HG03039 (cell line): ENCODE results near the gene DUSP22.

Experiments
- ATAC-seq: cut with Tn5 transposase; IDR thresholded peaks from one replicate; pipeline ENCODE4 v1.9.1; 2021; ENCODE audit warnings: mild to moderate bottlenecking, moderate library complexity; ENCODE audit not compliant: unreplicated experiment

DUSP22 gene

DNA sequence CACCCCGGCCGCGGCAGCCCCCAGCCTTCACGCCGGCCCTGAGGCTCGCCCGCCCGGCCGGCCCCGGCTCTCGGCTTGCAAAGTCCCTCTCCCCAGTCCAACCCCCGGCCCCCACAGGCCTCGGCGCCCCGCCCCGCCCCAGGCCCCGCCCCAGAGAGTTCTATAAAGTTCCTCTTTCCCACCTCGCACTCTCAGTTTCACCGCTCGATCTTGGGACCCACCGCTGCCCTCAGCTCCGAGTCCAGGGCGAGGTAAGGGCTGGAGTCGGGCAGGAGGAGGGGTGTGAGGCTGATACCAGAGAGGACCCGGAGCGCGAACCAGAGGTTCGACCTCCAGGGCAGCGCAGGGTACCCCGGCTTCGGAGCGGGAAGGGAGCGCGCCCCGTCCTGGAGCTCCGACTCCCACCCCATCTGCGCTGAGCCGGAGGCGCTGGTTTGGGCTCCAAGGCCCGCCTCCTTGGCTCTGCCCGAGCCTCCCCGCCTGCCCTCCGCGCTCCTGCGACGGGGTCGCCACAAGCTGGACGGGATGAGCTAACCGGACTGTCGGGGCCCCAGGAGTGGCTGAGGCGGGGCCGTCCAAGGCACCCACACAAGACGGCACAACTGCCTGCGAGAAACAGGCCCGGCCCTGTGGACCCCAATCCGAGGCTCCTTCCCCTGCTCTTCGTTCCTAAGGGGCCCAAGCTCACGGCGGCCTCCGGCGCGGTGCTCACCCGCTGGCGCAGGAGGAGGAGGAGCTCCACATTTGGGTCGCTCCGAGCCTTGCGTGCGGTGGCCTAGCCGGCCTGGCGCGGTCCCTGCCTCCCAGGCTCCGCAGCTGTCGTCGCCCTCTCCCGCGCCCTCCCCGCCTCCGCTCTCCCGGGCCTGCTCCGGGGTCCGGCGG is 99.5 kb downstream of the DUSP22 start, which contains the start of gene IRF4:
Gene IRF4 (plus strand): TSS at position 194 of the 882 bp plus-strand sequence. CDS start 1,401 bp downstream, outside the sequence.
- peak; percentile 45 for ATAC-seq

DNA sequence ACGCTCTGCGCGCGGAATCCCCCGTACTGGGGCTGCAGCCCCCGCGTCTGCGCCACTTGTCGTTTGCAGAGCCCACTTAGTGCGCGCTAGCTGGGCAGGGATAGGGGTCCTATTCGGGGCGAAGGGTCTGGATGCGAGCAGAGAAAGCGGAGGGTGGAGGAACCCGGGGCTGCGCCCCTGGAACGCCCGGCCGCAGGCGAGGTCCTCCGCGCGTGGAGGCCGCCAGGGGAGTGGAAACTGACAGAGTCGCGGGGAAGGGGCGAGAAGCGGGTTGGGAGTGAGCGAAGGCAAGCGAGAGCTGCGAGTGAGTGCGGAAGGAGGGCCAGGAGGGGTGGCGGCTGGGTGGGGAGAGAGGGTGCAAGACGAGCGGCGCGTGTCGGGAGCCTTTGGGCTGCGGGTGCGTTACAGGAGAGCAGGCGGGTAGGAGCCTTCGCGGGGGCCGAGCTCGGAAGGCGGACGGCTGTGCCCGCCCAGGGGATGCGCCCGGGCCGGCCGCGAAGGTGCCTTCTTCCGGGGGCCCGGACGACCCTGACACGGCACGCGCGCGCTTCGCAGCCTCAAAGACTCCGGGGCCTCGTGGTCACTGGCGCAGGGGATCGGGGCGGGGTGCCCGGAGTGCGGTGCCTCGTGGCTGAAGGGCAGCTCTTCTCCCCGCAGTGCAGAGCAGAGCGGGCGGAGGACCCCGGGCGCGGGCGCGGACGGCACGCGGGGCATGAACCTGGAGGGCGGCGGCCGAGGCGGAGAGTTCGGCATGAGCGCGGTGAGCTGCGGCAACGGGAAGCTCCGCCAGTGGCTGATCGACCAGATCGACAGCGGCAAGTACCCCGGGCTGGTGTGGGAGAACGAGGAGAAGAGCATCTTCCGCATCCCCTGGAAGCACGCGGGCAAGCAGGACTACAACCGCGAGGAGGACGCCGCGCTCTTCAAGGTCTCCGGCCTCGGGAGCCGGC is 100.4 kb downstream of the DUSP22 start:
- ATAC-seq, result no peak

DNA sequence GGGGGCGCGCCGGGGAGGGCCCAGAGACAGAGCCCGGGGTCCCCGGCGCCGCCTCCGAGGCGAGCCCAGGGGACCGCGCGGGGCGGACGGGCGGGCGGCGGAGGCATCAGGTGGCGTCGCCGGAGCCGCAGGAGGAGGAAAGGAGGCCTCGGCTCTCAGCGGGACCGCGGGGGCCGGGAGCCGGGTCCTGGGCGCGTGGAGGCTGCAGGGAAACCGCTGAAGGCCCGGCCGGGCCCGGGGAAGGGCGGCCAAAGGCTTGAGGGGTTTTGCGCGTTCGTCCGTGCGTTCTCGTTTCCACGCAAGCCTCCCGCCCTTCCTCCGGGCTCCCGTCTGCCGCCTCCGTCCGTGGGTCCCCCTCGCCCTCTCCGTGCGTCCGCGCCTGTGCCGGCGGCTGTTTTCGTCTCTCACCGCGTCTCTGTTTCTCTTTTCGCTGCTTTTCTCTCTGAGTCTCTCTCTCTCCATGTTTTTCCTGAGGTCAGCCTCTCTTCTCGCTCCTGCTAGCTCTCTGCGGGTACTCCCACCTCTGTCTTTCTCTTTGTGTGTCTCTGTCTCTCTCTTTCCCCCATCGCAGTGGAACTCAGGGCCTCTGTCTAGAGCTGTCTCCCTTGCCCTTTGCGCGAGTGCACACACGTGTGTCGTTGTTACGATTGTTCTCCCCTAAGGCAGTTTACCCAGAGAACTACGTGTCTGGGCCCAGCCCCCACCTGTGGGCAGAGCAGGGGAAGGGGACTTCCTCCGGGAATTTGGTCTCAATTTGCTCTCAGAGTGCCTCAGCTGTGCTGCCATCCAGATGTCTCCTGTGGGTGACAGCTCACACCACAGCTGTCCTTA is 101.3 kb downstream of the DUSP22 start:
- no peak for ATAC-seq

DNA sequence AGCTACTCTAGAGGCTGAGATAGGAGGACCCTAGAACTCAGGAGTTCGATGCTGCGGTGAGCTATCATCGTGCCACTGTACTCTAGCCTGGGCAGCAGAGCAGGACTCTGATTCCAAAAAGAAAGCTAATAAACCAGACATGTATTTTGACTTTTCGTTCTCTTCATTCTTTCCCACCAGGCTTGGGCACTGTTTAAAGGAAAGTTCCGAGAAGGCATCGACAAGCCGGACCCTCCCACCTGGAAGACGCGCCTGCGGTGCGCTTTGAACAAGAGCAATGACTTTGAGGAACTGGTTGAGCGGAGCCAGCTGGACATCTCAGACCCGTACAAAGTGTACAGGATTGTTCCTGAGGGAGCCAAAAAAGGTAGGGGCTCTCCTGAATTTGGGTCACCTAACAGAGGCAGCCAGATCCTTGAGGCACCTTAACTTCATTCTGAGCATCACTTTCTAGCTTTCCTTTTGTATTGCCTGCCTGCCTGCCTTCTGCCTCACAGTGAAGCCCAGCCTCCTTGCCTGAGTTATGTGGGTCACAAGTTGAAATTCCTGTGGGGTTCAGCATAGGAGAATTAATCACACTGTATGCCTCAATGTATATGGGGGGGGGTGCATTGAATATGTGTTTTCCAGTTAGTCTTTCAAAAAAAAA is 102.5 kb downstream of the DUSP22 start:
- no peak for ATAC-seq

DNA sequence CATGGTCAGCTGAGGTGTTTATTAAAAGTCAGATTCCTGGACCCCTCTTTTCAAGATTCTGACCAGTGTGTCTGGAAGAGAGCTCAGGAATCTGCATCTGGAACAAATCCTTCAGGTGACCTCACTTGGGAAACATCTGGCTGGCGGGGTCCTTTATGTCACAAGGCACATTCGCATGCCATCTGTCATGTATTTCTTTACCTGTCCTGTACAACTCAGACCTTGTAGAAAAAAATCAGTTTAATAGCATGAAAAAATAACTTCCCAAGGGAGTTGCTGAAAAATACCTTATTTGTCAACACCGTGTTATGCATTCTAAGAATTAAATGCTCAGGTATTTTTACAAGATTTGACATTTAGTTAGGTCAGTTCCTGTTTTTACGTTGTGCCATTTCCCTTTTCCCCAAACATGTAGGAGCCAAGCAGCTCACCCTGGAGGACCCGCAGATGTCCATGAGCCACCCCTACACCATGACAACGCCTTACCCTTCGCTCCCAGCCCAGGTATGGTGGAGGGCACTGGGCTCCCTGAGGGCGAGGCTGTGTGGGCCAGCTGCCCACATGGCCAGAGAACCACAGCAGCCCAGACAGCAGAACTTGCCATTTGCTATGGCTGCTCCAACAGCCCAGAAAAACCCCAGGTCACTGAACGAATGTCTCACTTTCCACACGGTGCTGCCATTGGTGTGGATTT is 103.3 kb downstream of the DUSP22 start:
- no peak for ATAC-seq

DNA sequence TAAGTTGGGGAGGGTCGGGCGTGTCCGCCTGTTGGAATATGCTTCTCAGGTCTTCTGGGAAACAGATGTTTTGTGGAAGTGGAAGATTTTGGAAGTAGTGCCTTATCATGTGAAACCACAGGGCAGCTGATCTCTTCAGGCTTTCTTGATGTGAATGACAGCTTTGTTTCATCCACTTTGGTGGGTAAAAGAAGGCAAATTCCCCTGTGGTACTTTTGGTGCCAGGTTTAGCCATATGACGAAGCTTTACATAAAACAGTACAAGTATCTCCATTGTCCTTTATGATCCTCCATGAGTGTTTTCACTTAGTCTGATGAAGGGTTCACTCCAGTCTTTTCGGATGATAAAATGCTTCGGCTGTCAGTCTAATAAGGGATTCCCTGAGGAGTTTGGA is 103.8 kb downstream of the DUSP22 start:
- no peak for ATAC-seq

DNA sequence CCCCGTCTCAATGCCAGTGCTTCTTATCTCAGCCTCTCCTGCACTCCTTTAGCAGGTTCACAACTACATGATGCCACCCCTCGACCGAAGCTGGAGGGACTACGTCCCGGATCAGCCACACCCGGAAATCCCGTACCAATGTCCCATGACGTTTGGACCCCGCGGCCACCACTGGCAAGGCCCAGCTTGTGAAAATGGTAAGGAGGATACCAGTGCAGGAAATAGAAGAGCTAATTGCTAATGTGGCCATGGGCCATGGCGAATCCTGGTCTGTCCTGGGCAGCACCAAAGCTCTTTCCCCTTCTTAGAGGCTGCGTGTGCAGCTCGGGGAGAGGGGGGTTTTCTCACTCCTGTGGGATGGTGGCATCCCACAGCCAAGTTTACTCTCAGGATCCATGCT is 104.8 kb downstream of the DUSP22 start:
- no peak for ATAC-seq

DNA sequence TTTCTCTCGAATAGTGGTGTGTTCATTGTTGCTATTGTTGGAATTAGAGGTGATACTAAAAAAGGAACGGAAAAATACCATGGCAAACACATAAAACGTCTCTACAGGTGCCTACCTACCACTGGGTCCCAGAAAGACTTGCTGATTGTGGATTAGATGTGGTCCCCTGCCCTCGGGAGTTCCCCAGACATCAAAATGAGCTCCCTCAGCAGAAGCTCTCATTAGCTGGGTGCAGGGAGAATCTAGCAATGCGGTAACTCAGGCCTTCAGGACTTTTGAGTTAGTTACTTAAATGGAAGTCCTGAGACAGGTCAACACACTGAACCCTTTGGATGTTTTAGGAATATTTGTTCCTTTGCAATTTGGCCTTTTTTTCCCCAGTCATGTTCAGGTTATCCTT is 105.3 kb downstream of the DUSP22 start:
- ATAC-seq, result no peak

DNA sequence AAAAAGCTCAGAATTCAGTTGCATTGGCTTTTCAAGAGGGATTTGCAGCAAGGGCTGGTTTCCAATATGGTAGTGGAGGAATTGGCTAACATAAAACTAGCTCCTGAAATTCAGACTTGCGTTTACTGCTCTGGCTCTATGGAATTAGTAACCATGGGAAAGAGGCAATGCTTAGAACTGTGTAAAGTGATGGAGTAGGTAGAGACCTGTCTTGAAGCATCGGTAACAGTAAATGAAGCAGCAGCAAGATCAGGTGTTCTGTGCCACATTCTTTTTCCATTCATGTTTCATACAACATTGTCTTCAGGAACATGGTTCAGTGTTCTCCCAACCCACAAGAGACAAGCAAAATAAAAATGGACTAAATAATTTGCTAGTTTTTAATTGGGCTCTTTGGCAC is 105.8 kb downstream of the DUSP22 start:
- no peak for ATAC-seq

DNA sequence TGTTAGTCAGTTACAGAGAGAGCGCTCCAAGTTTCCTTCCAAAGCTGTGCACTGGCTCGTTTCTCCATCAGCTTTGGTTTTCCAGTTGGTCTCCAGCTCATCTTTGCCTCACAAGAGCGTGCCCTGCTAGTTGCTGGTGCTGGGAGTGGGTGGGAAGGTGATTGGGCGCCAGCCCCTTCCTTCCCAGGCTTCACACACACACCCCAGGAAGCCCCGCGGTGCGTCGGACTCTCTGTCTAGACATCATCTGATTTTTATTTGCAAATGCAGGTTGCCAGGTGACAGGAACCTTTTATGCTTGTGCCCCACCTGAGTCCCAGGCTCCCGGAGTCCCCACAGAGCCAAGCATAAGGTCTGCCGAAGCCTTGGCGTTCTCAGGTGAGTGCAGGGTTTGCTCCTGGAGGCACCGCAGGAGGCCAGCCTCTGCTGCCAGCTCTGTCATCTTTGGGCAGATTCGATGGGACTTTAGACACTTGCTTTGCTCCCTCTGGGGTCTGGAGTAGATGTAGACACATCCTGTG is 106.3 kb downstream of the DUSP22 start:
- ATAC-seq, result no peak

DNA sequence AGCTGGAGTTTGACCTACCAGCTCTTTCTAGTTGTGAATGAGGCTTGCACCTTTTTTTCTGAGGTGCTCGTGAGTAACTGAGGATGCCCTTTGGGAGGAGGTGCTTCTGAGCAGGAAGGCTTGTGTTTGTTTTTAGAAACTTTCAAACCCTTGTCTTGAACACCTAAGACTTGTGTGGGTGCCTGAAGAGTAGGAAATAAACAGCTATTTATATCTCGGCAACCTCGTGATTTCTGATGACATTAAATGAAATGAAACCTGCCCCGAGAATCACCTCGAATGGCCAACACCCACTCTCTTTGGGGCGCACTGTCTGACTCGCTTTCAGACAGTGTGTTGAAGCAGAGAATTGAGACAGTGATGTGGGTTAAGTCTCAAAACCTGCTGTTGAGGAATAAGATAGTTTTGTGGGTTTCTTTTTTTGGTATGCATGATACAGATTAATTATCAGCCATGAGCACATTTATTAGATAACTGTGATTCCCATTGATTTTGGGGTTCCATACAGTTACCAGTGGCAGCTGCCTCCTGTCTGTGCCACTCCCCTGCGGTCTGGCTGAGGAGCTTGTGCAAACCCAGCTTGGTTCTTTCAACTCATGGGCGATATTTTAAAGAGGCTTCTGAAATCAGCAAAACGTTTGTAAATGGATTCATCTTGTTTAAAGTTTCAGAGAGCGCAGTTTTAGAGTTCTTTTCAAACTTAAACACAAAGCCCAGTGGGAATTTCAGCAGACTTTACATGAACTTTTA is 107.7 kb downstream of the DUSP22 start:
- ATAC-seq, result no peak

DNA sequence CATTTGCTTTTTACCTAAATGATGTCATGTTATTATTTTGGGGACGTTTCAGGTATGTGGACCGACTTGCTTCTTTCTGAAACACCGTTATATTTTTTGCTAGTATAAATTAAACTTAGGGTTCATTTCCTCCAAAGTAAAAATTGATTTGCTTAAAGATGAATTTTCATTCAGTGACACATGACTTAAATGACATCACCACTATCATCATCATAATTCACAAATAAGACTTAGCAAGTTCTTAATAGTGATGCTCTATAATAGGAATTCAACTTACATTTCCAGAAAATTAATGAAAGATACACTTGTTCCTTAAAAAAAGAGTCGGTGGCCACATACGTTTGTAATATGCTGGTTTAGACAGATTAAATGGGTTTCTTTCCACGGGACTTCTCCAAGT is 108.5 kb downstream of the DUSP22 start:
- no peak for ATAC-seq
